PC-3 (cell line): ENCODE measurements around the gene RYK. TPM values are rescaled to one million over a fixed set of nuclear protein-coding genes. Genes with fewer than 3 reads are reported as not detected.
A peak's percentile ranks its signal among the peaks of the same experiment; 100 is the strongest.

ENCODE experiments used
- ATAC-seq: fragments of 200-7000 bp; cut with Tn5 transposase; 2 replicates; pipeline ENCODE4 v1.9.1; 2020; ENCODE audit warnings: mild to moderate bottlenecking, moderate library complexity
- BruUV-seq: library from RNA; stranded (reverse); fragments of 400-500 nt; replicated peaks from 2 replicates; lab custom pipeline; 2021; lab: Mats Ljungman, UMichigan
- CTCF ChIA-PET: fragments of 300-600 bp; sonication (Branson Sonifier 250); formaldehyde crosslinking; loops from one replicate; lab custom pipeline; 2022; ENCODE audit warnings: antibody characterized with exemption; lab: Charles Lee
- POLR2A ChIA-PET: fragments of 300-600 bp; sonication (Branson Sonifier 250); formaldehyde crosslinking; loops from one replicate; lab custom pipeline; 2022; ENCODE audit warnings: antibody characterized with exemption; ENCODE audit not compliant: unreplicated experiment; lab: Charles Lee
- DNase-seq: peaks from one replicate; pipeline ENCODE4 v3.0.0-alpha.2; 2015
- H2AFZ ChIP-seq: fragments of 300-600 bp; sonication (generic); 2 replicates; pipeline ENCODE4 v1.6.0; 2016; ENCODE audit warnings: antibody characterized with exemption, low read length
- H3F3A ChIP-seq: fragments of 300-600 bp; sonication (generic); one replicate; pipeline ENCODE4 v1.6.0; 2017; ENCODE audit warnings: antibody characterized with exemption, low read length, control low read depth, mild to moderate bottlenecking; ENCODE audit not compliant: unreplicated experiment
- H3K27ac ChIP-seq: fragments of 300-600 bp; sonication (generic); 2 replicates; pipeline ENCODE4 v1.5.1; 2016; ENCODE audit warnings: mild to moderate bottlenecking, low read length
- H3K27me3 ChIP-seq: fragments of 300-600 bp; sonication (generic); 2 replicates; pipeline ENCODE4 v1.6.1; 2016; ENCODE audit warnings: low read length, mixed read lengths
- H3K36me3 ChIP-seq: fragments of 300-600 bp; sonication (generic); 2 replicates; pipeline ENCODE4 v1.6.1; 2016; ENCODE audit warnings: low read depth, mixed run types, low read length, mixed read lengths
- H3K4me1 ChIP-seq: fragments of 300-600 bp; sonication (generic); 2 replicates; pipeline ENCODE4 v1.5.1; 2016; ENCODE audit warnings: low read length; ENCODE audit not compliant: insufficient read depth
- H3K4me2 ChIP-seq: fragments of 300-600 bp; sonication (generic); 2 replicates; pipeline ENCODE4 v1.6.0; 2016; ENCODE audit warnings: low read length
- H3K4me3 ChIP-seq: fragments of 300-600 bp; sonication (generic); 2 replicates; pipeline ENCODE4 v1.5.1; 2016; ENCODE audit warnings: mild to moderate bottlenecking, low read length, mixed read lengths
- H3K79me2 ChIP-seq: fragments of 300-600 bp; sonication (generic); 2 replicates; pipeline ENCODE4 v1.6.1; 2017; ENCODE audit warnings: low read length, mixed read lengths
- H3K9ac ChIP-seq: fragments of 300-600 bp; sonication (generic); 2 replicates; pipeline ENCODE4 v1.6.0; 2016; ENCODE audit warnings: mild to moderate bottlenecking, low read length
- H3K9me2 ChIP-seq: fragments of 300-600 bp; sonication (generic); replicated peaks from 2 replicates; pipeline ENCODE4 v1.6.1; 2016; ENCODE audit warnings: mixed run types, low read length, mixed read lengths
- H3K9me3 ChIP-seq: fragments of 300-600 bp; sonication (generic); 2 replicates; pipeline ENCODE4 v1.6.1; 2016; ENCODE audit warnings: low read length, mixed read lengths
- H4K20me1 ChIP-seq: fragments of 300-600 bp; sonication (generic); 2 replicates; pipeline ENCODE4 v1.6.1; 2016; ENCODE audit warnings: low read length, mixed read lengths
- EZH2 ChIP-seq: fragments of 300-600 bp; sonication (generic); IDR thresholded peaks from one replicate; pipeline ENCODE4 v1.6.1; 2017; ENCODE audit warnings: antibody characterized with exemption, mild to moderate bottlenecking, low read length; ENCODE audit not compliant: unreplicated experiment
- EZH2phosphoT487 ChIP-seq: fragments of 300-600 bp; sonication (generic); IDR thresholded peaks from 2 replicates; pipeline ENCODE4 v1.6.1; 2018; ENCODE audit warnings: mild to moderate bottlenecking, antibody characterized with exemption, low read length, borderline replicate concordance
- intact Hi-C: fragments of 100-400 bp; cut with micrococcal nuclease; formaldehyde crosslinking; loops from 2 replicates; pipeline ENCODE4 v1.9.0; 2023
- total RNA-seq: library from RNA; depleted of rRNA; stranded (reverse); fragments of >200 nt; gene quantifications from 2 replicates; pipeline ENCODE4 v1.2.3, GENCODE V29; 2014
- TF ChIP-seq, protein P1 (sequence below): fragments of 300-600 bp; sonication (generic); conservative IDR thresholded peaks from 2 replicates; pipeline ENCODE4 v1.5.1; 2017; ENCODE audit warnings: antibody characterized with exemption, low read depth, mild to moderate bottlenecking, low read length

Gene RYK
- total RNA-seq, 1 experiment from 2014 or later = 47.2 TPM

- CTCF ChIA-PET = no interaction called here
These were observed 117.7 kb downstream of the RYK start for GRCh38 chr3:134132961-134133360.

DNA sequence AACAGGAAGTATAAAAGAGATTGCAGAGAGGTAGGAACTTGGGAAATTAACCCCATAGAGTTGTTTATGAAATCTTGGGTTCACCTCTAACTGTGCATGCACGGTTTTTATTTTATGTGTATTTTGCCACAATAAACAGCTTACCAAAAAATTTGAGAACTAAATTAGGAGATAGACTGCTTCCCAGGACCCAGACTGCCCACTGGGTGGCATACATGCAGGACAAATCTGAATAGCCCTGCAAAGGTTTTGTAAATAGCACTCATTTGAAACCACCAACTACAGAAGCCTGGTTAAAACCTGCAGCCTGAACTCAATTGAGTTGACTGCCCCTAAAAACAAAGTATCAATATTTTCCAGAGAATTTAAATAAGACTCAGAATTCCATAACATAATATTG lies 124.5 kb downstream of the RYK start:
- intact Hi-C loops = no loop called here
- CTCF ChIA-PET = no interaction called here
- H2AFZ ChIP-seq = no peak overlapping the region

More at GRCh38 chr3:134132961-134133360, 117.7 kb downstream of the RYK start:
- Histone ChIP-seq H4K20me1 (no peaks in the 10 kb centered on the region), H3K79me2 (no peaks in the 10 kb centered on the region), H3F3A (no peaks in the 10 kb centered on the region), H3K27me3 (no peaks in the 10 kb centered on the region), H3K9ac (no peak overlapping the region), H3K9me3 (no peaks in the 10 kb centered on the region), H3K36me3 (no peaks in the 10 kb centered on the region), H2AFZ (no peak overlapping the region), H3K4me2 (no peak overlapping the region), H3K4me1 (no peaks in the 10 kb centered on the region), H3K4me3 (no peak overlapping the region), H3K27ac (no peak overlapping the region), H3K9me2 (no peaks in the 10 kb centered on the region)
- intact Hi-C loops = no loop called here
- DNase-seq (no peak), ATAC-seq (no peak)
- TF ChIP-seq EZH2phosphoT487 (no peak), EZH2 (no peak)
- TF ChIP-seq, protein P1, sequence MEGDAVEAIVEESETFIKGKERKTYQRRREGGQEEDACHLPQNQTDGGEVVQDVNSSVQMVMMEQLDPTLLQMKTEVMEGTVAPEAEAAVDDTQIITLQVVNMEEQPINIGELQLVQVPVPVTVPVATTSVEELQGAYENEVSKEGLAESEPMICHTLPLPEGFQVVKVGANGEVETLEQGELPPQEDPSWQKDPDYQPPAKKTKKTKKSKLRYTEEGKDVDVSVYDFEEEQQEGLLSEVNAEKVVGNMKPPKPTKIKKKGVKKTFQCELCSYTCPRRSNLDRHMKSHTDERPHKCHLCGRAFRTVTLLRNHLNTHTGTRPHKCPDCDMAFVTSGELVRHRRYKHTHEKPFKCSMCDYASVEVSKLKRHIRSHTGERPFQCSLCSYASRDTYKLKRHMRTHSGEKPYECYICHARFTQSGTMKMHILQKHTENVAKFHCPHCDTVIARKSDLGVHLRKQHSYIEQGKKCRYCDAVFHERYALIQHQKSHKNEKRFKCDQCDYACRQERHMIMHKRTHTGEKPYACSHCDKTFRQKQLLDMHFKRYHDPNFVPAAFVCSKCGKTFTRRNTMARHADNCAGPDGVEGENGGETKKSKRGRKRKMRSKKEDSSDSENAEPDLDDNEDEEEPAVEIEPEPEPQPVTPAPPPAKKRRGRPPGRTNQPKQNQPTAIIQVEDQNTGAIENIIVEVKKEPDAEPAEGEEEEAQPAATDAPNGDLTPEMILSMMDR = no peak
- POLR2A ChIA-PET = no interaction called here
- BruUV-seq = no TSS peak

DNA sequence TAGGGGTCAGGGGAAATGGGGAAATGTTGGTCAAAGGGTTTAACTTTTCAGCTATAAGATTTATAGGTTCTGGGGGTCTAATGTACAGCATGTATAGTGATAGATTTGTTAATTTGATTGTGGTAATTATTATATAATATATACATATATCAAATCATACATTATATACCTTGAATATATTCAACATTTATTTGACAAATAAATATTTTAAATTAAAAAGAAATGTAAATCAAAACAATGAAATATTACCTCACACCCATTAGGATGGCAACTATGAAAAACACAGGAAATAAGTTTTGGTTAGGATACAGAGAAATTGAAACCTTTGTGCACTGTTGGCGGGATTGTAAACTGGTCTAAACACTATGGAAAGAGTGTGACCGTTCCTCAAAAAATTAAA lies 135.9 kb downstream of the RYK start:
- Histone ChIP-seq H3K9me3 (no peaks in the 10 kb centered on the region), H3K4me2 (no peak overlapping the region), H3K4me3 (no peak overlapping the region), H3K79me2 (no peaks in the 10 kb centered on the region), H3K27ac (no peak overlapping the region), H3K9ac (no peak overlapping the region), H3K36me3 (no peaks in the 10 kb centered on the region), H4K20me1 (no peaks in the 10 kb centered on the region), H2AFZ (no peak overlapping the region), H3K27me3 (no peaks in the 10 kb centered on the region), H3F3A (no peaks in the 10 kb centered on the region), H3K9me2 (no peaks in the 10 kb centered on the region), H3K4me1 (no peaks in the 10 kb centered on the region)
- ChIA-PET CTCF (no interaction called here), POLR2A (no interaction called here)
- DNase-seq (no peak), ATAC-seq (no peak)
- intact Hi-C loops = no loop called here
- BruUV-seq = no TSS peak
- no peak for TF ChIP-seq EZH2

More for the DNA sequence above, 124.5 kb downstream of the RYK start:
- no peak overlapping the region for H3K9ac ChIP-seq
- no peaks in the 10 kb centered on the region for H3K79me2 ChIP-seq
- H3K4me2 ChIP-seq = no peak overlapping the region
- no peaks in the 10 kb centered on the region for H3K36me3 ChIP-seq
- DNase-seq (peak; percentile 29), ATAC-seq (no peak)
- no peaks in the 10 kb centered on the region for H3F3A ChIP-seq
- POLR2A ChIA-PET = no interaction called here
- no peak for TF ChIP-seq EZH2
- TF ChIP-seq, protein P1 = peak; percentile 50
- no peak overlapping the region for H3K27ac ChIP-seq
- no peaks in the 10 kb centered on the region for H3K9me3 ChIP-seq
- H3K9me2 ChIP-seq = no peaks in the 10 kb centered on the region
- H3K27me3 ChIP-seq = no peaks in the 10 kb centered on the region
- H3K4me3 ChIP-seq = no peak overlapping the region
- H4K20me1 ChIP-seq = no peaks in the 10 kb centered on the region
- no TSS peak for BruUV-seq
- no peaks in the 10 kb centered on the region for H3K4me1 ChIP-seq
